ENCODE measurements around the gene FXYD5. TPM values are rescaled to one million over a fixed set of nuclear protein-coding genes. Genes with fewer than 3 reads are reported as not detected.

FXYD5 gene
- total and polyA plus RNA-seq, 10 of the 15 experiments (the other 5 are each of a cell fraction or from before 2014, with no cell fraction given) = 30.0 to 159 (median 93.9) TPM

- TF ChIP-seq, protein P1, sequence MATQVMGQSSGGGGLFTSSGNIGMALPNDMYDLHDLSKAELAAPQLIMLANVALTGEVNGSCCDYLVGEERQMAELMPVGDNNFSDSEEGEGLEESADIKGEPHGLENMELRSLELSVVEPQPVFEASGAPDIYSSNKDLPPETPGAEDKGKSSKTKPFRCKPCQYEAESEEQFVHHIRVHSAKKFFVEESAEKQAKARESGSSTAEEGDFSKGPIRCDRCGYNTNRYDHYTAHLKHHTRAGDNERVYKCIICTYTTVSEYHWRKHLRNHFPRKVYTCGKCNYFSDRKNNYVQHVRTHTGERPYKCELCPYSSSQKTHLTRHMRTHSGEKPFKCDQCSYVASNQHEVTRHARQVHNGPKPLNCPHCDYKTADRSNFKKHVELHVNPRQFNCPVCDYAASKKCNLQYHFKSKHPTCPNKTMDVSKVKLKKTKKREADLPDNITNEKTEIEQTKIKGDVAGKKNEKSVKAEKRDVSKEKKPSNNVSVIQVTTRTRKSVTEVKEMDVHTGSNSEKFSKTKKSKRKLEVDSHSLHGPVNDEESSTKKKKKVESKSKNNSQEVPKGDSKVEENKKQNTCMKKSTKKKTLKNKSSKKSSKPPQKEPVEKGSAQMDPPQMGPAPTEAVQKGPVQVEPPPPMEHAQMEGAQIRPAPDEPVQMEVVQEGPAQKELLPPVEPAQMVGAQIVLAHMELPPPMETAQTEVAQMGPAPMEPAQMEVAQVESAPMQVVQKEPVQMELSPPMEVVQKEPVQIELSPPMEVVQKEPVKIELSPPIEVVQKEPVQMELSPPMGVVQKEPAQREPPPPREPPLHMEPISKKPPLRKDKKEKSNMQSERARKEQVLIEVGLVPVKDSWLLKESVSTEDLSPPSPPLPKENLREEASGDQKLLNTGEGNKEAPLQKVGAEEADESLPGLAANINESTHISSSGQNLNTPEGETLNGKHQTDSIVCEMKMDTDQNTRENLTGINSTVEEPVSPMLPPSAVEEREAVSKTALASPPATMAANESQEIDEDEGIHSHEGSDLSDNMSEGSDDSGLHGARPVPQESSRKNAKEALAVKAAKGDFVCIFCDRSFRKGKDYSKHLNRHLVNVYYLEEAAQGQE (IDR thresholded peaks at IDR 0.05; ENCODE audit: low read depth, low read length) = no peak
- no peak for TF ChIP-seq ZNF207 (IDR thresholded peaks at IDR 0.05; ENCODE audit: borderline replicate concordance)
- TF ChIP-seq MAX (IDR thresholded peaks at IDR 0.05; ENCODE audit: low read depth, low read length) = peak; percentile 82
- TF ChIP-seq SP1 (IDR thresholded peaks at IDR 0.05; ENCODE audit: low read depth, low read length) = peak; percentile 52
- TF ChIP-seq SRF (IDR thresholded peaks at IDR 0.05; ENCODE audit: low read depth in 2 of 2, low read length in 2 of 2) = no peak
- TF ChIP-seq, protein P2, sequence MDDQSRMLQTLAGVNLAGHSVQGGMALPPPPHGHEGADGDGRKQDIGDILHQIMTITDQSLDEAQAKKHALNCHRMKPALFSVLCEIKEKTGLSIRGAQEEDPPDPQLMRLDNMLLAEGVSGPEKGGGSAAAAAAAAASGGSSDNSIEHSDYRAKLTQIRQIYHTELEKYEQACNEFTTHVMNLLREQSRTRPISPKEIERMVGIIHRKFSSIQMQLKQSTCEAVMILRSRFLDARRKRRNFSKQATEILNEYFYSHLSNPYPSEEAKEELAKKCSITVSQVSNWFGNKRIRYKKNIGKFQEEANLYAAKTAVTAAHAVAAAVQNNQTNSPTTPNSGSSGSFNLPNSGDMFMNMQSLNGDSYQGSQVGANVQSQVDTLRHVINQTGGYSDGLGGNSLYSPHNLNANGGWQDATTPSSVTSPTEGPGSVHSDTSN (IDR thresholded peaks at IDR 0.05; ENCODE audit: insufficient replicate concordance, low read depth, low read length) = peak; percentile 16
- no peak for TF ChIP-seq SREBF1 (IDR thresholded peaks at IDR 0.05; ENCODE audit: low read length)
- no peak for TF ChIP-seq CBFB (IDR thresholded peaks at IDR 0.05; ENCODE audit: low read depth)
- TF ChIP-seq SIX5 (IDR thresholded peaks at IDR 0.05; ENCODE audit: low read depth, low read length, severe bottlenecking) = no peak
- TF ChIP-seq ZSCAN29 (IDR thresholded peaks at IDR 0.05) = no peak
Observed at GRCh38 chr19:35213663-35214632, 59.4 kb downstream of the FXYD5 start (continued).

Data from GM12878 (cell line).